ENCODE results near the gene RTN4IP1.

- TF ChIP-seq GZF1 (CRISPR knock-in tag; IDR thresholded peaks at IDR 0.05) (no peak), TCF12 (IDR thresholded peaks at IDR 0.05) (no peak), TCF12 (CRISPR knock-in tag; IDR thresholded peaks at IDR 0.05) (no peak), SRSF9 (IDR thresholded peaks at IDR 0.05; ENCODE audit: borderline replicate concordance, insufficient read depth, low read depth, low read length, poor library complexity, severe bottlenecking) (no peak)
- TF ChIP-seq, protein P1, sequence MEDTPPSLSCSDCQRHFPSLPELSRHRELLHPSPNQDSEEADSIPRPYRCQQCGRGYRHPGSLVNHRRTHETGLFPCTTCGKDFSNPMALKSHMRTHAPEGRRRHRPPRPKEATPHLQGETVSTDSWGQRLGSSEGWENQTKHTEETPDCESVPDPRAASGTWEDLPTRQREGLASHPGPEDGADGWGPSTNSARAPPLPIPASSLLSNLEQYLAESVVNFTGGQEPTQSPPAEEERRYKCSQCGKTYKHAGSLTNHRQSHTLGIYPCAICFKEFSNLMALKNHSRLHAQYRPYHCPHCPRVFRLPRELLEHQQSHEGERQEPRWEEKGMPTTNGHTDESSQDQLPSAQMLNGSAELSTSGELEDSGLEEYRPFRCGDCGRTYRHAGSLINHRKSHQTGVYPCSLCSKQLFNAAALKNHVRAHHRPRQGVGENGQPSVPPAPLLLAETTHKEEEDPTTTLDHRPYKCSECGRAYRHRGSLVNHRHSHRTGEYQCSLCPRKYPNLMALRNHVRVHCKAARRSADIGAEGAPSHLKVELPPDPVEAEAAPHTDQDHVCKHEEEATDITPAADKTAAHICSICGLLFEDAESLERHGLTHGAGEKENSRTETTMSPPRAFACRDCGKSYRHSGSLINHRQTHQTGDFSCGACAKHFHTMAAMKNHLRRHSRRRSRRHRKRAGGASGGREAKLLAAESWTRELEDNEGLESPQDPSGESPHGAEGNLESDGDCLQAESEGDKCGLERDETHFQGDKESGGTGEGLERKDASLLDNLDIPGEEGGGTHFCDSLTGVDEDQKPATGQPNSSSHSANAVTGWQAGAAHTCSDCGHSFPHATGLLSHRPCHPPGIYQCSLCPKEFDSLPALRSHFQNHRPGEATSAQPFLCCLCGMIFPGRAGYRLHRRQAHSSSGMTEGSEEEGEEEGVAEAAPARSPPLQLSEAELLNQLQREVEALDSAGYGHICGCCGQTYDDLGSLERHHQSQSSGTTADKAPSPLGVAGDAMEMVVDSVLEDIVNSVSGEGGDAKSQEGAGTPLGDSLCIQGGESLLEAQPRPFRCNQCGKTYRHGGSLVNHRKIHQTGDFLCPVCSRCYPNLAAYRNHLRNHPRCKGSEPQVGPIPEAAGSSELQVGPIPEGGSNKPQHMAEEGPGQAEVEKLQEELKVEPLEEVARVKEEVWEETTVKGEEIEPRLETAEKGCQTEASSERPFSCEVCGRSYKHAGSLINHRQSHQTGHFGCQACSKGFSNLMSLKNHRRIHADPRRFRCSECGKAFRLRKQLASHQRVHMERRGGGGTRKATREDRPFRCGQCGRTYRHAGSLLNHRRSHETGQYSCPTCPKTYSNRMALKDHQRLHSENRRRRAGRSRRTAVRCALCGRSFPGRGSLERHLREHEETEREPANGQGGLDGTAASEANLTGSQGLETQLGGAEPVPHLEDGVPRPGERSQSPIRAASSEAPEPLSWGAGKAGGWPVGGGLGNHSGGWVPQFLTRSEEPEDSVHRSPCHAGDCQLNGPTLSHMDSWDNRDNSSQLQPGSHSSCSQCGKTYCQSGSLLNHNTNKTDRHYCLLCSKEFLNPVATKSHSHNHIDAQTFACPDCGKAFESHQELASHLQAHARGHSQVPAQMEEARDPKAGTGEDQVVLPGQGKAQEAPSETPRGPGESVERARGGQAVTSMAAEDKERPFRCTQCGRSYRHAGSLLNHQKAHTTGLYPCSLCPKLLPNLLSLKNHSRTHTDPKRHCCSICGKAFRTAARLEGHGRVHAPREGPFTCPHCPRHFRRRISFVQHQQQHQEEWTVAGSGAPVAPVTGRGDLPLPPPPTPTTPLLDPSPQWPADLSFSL (CRISPR knock-in tag; IDR thresholded peaks at IDR 0.05), result no peak
Observed at GRCh38 chr6:106630366-106630765, 1.1 kb upstream of the RTN4IP1 start.

Measured in HepG2 (cell line).